ENCODE results near the gene FCER2.

The FCER2 gene

DNA sequence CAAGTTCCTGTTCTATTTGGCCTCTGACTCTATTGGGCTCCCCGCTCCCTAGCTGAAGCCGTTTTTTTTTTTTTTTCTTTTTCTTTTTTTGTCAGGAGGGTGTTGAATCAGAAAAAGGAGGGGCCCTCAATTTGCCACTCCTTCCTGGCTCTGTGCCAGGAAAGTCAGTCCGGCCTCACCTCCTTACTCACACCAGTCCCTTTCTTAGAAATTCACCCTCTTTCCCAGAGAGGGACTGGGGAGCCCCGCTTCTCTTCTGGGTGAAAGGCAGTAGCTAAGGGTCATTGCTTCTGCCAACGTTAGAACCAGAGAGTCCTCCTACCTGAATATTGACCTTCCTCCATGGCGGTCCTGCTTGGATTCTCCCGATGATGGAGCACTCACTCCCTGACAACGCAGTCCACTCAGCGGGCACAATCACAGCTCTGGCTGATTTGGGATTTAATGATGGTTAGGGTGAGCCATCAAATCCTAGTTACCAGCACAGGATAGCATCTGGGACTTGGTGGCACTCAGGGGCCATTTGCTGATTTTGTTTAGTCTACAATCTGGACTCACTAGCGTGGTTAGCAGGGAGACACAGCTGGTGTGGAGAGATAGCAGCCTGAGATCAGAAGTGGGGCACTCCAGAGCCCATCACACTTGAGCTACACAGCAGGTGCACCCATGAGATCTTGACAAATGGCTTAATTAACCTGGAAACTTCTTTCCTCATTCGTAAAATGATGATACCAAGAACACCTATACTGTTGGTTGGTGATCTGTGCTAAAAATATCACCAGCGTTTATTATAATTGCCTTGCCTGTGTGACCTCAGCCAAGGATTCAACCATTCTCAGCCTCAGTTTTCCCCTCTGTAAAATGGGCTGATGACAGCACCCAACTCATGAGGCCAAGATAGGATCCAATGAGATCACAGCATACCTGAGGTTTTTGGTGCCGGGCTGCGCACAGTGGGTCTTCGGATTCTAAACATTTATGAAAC is 2.2 kb downstream of the FCER2 start:
- no peak for FAIRE-seq

DNA sequence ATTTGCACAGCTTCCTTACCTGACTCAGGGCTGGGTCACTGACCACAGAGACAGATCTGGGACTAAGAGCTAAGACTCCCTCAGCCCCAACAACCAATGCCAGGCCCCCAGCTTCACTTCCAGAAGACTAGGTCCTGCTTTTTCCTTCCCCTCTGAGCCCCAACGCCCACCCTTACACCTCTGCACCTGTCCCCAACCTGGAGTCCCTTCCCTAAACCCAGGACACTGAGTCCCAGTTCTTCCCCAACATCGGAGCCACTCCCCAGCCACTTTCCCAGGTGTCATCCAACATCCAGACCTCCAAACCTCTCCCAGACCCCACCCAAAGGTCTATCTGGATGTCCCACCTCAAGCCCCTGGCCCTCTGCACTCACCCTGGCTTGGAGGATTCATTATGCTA is 2.9 kb downstream of the FCER2 start:
- no peak for FAIRE-seq

GRCh38 chr19:7698583-7698982 is 3.3 kb downstream of the FCER2 start:
- FAIRE-seq, result no peak

DNA sequence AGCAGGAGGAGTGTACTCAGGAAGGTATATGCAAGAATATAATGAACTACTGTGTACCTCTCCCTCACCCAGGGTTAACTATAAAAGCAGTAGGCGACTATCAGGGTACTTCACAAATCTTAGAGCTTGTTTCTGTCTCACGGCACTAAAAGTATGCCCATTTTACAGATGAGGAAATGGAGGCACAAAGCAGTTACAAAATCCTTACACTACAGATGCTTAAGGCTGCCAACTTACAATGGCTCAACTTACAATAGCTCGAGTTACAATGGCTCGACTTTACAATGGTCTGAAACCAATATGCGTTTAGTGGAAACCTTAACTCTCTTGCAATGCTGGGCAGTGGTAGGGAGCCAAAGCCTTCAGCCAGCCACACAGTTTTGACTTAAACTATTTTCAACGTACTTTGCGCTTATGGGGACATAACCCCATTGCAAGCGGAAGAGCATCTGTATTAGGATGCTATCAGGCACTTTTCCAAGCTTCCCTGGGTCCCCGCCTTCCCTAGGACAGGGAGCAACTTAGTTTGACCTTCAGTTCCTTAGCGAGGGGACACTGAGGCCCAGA is 4.1 kb downstream of the FCER2 start:
- FAIRE-seq, result no peak

GRCh38 chr19:7694499-7694898 is 7.4 kb downstream of the FCER2 start:
- no peak for FAIRE-seq

GRCh38 chr19:7692417-7693088 is 9.4 kb downstream of the FCER2 start:
- FAIRE-seq, result no peak

GRCh38 chr19:7691497-7691896 is 10.4 kb downstream of the FCER2 start:
- no peak for FAIRE-seq

DNA sequence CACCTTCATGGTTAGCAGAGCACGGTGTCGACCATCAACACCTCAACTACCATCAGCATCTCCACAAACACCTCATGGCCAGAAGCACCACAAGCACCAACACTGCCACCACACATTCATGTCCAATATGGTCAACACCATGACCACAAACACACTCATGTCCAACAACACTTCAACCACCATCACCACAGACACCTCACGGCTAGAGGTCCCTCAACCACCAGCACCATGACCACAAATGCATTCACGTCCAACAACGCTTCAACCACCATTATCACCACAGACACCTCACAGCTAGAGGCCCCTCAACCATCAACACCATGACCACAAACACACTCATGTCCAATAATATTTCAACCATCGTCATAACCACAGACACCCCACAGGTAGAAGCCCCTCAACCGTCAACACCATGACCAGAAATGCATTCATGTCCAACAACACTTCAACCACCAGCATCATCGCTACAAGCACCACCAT is 11.1 kb downstream of the FCER2 start:
- no peak for FAIRE-seq

DNA sequence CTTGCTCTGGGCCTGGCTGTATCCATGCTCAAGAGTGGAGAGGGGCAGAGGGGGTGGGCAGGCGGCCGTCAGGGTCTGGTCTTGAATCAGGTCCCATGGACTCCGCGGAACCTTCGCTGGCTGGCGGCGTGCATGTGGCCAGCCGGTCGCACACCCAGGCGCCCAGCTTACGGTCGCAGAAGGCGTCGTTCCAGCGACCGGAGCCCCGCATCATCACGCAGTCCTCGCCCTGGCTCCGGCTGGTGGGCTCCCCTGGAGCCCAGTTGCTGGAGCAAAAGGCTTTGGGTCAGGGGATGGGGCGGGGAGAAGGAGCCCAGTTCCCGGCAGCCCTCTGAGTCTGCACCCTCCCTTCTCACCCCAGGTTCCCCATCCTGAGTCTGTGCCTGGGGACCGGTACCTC is 12.8 kb downstream of the FCER2 start:
- no peak for FAIRE-seq

DNA sequence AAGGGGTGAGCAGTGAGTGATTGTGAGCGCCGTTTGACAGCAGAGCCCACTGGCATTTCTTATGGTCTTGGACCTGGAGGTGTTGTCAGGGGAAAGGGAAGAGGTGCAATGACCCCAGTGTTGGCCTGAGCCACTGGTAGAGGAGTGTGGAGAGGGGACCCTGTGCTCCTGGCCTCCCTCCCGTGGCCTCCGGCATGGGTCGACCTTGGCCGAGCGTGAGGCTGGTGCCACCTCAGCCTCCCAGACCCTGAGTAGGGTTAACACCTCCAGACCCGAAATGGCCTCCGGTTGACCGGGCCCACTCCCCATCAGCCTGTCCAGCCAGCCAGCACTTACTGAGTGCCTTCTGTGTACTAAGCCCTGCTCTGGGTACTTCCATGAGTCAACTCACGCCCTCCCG is 14.8 kb downstream of the FCER2 start:
- no peak for FAIRE-seq

- no peak for FAIRE-seq
Observed at GRCh38 chr19:7685546-7686445, 16.1 kb downstream of the FCER2 start.

DNA sequence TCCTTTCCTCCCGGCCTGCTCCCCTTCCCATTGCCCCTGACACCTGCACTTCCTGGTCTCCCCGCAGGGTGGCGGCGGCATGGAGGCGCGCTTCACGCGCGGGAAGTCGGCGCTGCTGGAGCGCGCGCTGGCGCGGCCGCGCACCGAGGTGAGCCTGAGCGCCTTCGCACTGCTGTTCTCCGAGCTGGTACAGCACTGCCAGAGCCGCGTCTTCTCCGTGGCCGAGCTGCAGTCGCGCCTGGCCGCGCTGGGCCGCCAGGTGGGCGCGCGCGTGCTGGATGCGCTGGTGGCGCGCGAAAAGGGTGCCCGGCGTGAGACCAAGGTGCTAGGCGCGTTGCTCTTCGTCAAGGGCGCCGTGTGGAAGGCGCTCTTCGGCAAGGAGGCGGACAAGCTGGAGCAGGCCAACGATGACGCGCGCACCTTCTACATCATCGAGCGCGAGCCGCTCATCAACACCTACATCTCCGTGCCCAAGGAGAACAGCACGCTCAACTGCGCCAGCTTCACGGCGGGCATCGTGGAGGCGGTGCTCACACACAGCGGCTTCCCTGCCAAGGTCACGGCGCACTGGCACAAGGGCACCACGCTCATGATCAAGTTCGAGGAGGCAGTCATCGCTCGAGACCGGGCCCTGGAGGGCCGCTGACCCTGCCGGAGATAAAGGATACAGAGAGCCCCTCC is 19.6 kb downstream of the FCER2 start:
- no peak for FAIRE-seq

- no peak for FAIRE-seq
Observed at GRCh38 chr19:7681340-7682174, 20.4 kb downstream of the FCER2 start.

DNA sequence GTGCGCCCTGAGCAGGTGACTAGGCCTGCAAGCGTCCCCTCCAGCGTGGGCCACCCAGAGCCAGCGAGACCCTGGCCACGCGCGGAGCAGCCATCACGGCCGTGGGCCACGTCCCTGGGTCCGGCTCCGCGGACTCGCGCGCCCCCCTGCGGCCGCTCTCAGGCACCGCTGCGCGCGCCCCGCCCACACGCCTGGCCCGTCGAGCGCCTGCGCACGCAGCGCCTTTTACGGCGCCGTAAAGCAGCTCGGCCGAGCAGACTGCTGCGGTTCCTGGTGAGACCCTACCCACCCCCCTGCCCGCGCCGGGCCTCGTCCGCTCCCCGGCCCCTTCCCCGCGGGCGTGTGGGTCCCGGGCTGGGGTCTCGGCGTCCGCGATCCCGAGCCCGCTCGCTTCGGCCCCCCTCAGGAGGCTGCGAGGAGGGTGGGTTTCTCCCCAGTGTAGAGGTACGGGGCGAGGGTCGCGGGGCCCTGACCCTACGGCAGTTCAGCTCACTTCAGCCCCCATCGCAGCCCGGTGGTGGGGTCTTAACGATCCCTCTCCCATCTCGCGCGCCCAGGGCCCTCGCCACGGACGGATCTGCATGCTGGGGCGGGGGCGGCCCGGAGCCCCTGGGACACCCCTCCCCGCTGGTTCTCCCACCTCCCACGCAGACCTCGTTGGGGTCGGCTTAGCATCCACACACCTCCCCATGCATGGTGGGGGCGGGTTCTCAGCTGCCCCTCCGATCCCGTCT is 21.2 kb downstream of the FCER2 start, which contains the start of gene TRAPPC5:
Gene TRAPPC5 (plus strand): TSS at position 228 of the 734 bp plus-strand sequence. CDS start 1,421 bp downstream, outside the sequence.
- FAIRE-seq, result no peak

DNA sequence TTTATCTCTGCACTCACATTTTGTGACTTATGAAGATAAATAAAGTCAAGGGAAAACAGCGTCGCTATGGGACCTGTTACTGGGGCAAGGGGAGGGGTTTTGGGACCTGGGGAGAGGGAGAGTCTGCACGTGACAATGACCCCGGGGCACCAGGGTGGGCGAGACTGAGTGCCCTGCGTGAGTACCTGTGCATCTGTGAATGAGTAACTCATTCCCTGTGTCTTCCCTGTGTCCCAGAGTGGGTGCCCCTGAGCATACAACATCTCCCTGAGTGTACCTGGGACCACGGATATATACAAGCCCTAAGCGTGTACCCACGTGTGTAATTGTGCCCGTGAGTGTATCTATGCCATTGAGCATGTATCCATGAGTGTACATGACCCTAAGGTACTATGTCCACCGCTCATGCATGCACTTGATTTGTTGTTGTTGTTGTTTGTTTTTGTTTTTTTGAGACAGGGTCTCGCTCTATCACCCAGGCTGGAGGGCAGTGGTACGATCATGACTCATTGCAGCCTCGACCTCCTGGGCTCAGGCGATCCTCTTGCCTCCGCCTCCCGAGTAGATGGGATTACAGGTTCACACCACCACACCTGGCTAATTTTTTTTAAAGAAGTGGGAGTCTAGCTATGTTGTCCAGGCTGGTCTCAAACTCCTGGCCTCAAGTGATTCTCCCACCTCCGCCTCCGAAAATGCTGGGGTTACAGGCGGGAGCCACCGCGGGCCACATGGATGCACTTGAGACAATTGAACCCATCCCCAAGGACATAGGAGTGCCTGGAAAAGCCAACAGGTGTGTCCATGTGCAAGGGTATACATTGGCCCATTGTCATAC is 21.9 kb downstream of the FCER2 start:
- FAIRE-seq, result no peak

DNA sequence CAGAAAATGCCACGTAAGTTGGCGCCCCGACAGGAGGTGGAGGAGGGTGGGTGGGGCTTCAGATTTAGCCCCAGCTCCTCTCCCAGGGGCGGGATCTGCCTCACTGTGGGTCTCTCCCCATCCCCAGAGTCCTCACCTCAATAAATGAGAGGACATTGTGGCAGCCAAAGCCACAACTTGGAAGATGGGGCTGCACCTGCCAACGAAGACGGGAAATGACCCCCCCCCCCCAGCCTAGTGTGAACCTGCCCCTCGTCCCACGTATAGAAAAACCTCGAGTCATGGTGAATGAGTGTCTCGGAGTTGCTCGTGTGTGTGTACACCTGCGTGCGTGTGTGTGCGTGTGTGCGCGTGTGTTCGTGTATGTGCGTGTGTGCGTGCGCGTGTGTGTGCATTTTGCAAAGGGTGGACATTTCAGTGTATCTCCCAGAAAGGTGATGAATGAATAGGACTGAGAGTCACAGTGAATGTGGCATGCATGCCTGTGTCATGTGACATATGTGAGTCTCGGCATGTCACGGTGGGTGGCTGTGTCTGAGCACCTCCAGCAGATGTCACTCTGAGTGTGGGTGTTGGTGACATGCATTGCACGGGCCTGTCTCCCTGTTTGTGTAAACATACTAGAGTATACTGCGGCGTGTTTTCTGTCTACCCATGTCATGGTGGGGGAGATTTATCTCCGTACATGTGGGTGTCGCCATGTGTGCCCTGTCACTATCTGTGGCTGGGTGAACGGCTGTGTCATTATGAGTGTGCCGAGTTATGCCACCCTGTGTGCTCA is 22.8 kb downstream of the FCER2 start:
- no peak for FAIRE-seq

GRCh38 chr19:7677669-7678311 is 24.1 kb downstream of the FCER2 start:
- FAIRE-seq, result no peak

- no peak for FAIRE-seq
Observed at GRCh38 chr19:7676854-7677253, 25.1 kb downstream of the FCER2 start, which contains the start of gene MCEMP1. MCEMP1 (plus strand) TSS chr19:7677090; CDS start chr19:7677121, 31 bp downstream.
